Lower leg skin (tissue), 3 donors: Measurements from ENCODE around the gene PRDM4.

ENCODE experiments used
- POLR2A ChIP-seq, 2 donors: fragments of 450-650 bp; IDR thresholded peaks; one replicate each; pipeline ENCODE4 v1.6.1; 2016 to 2017; ENCODE audit warnings: antibody characterized with exemption in 2 of 2, mild to moderate bottlenecking in 1 of 2, moderate library complexity in 1 of 2
- TF ChIP-seq, protein P1 (sequence below), 3 donors: fragments of 450-650 bp; IDR thresholded peaks; one replicate each; pipeline ENCODE4 v1.5.1; 2016; ENCODE audit warnings: antibody characterized with exemption in 3 of 3, mild to moderate bottlenecking in 3 of 3, moderate library complexity in 2 of 3

DNA sequence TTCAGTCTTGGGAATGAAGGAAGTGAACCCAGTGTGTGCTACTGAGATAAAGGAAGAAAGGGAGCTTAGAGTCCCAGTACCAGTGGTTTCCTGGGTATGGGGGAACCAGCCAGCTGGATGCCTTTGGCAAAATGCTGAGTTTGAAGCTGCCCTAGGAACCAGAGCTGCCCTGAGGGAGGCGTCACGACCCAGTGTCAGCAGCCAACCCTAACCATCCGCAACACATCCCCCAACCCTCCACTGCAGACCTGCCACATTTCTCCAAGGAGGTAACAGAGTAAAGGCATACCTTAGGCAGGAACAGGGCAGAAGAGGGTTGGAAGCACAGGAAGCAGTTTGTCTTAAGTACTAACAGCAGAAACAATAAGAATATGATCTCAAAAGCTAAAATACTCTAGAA lies 28.6 kb downstream of the PRDM4 start:
- no peak for TF ChIP-seq POLR2A (IDR thresholded peaks at IDR 0.05)
- TF ChIP-seq, protein P1, sequence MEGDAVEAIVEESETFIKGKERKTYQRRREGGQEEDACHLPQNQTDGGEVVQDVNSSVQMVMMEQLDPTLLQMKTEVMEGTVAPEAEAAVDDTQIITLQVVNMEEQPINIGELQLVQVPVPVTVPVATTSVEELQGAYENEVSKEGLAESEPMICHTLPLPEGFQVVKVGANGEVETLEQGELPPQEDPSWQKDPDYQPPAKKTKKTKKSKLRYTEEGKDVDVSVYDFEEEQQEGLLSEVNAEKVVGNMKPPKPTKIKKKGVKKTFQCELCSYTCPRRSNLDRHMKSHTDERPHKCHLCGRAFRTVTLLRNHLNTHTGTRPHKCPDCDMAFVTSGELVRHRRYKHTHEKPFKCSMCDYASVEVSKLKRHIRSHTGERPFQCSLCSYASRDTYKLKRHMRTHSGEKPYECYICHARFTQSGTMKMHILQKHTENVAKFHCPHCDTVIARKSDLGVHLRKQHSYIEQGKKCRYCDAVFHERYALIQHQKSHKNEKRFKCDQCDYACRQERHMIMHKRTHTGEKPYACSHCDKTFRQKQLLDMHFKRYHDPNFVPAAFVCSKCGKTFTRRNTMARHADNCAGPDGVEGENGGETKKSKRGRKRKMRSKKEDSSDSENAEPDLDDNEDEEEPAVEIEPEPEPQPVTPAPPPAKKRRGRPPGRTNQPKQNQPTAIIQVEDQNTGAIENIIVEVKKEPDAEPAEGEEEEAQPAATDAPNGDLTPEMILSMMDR (IDR thresholded peaks at IDR 0.05), result no peak
